H1 (cell line): Measurements from ENCODE around the gene UBE2D4. TPM values are rescaled to one million over a fixed set of nuclear protein-coding genes. Genes with fewer than 3 reads are reported as not detected.

Experiments
- CTCF ChIA-PET: fragments of 300-600 bp; sonication (Branson Sonifier 250); formaldehyde crosslinking; loops from one replicate; lab custom pipeline; 2021; ENCODE audit not compliant: partially characterized antibody; lab: Charles Lee
- POLR2A ChIA-PET: fragments of 300-600 bp; sonication (Branson Sonifier 250); formaldehyde crosslinking; loops from one replicate; lab custom pipeline; 2021; ENCODE audit warnings: inconsistent platforms; ENCODE audit not compliant: partially characterized antibody; lab: Charles Lee
- DNase-seq, 2 experiments: peaks; one replicate each; pipeline versions ENCODE4 v3.0.0 to v3.0.0-alpha.2; 2010 to 2022; ENCODE audit warnings: low spot score in 2 of 2, low read depth in 1 of 2, mixed read lengths in 1 of 2
- FAIRE-seq: peaks from 2 replicates; lab custom pipeline; 2011; peaks lifted over from hg19 to GRCh38; lab: Jason Lieb, UNC
- H2AFZ ChIP-seq: 2 replicates; pipeline ENCODE4 v1.8.1; 2012; ENCODE audit warnings: low read length, inconsistent platforms
- H2AK5ac ChIP-seq: 2 replicates; pipeline ENCODE4 v1.6.1; 2013; ENCODE audit warnings: low read depth, low read length
- H2BK120ac ChIP-seq: replicated peaks from 2 replicates; pipeline ENCODE3; 2013; ENCODE audit warnings: low read depth, low read length, inconsistent platforms
- H2BK12ac ChIP-seq: 2 replicates; pipeline ENCODE4 v1.6.1; 2013; ENCODE audit warnings: low read depth, low read length
- H2BK15ac ChIP-seq: 2 replicates; pipeline ENCODE4 v1.6.1; 2013; ENCODE audit warnings: low read length
- H2BK20ac ChIP-seq: 2 replicates; pipeline ENCODE4 v1.6.1; 2013; ENCODE audit warnings: low read length
- H2BK5ac ChIP-seq: 2 replicates; pipeline ENCODE4 v1.6.1; 2013; ENCODE audit warnings: low read depth, low read length
- H3K14ac ChIP-seq: 2 replicates; pipeline ENCODE4 v1.6.1; 2013; ENCODE audit warnings: inconsistent platforms; ENCODE audit not compliant: insufficient read length
- H3K18ac ChIP-seq: 2 replicates; pipeline ENCODE4 v1.6.1; 2013; ENCODE audit warnings: low read length; ENCODE audit errors: extremely low read depth
- H3K23ac ChIP-seq: 2 replicates; pipeline ENCODE4 v1.6.1; 2013; ENCODE audit warnings: inconsistent platforms; ENCODE audit not compliant: insufficient read length
- H3K23me2 ChIP-seq: 2 replicates; pipeline ENCODE4 v1.6.1; 2013; ENCODE audit warnings: low read depth, low read length
- H3K27ac ChIP-seq: 2 replicates; pipeline ENCODE4 v1.6.1; 2011; ENCODE audit warnings: low read depth, low read length, inconsistent platforms
- H3K27me3 ChIP-seq, 4 experiments: replicated peaks in 1 of 4; 1 replicate in 1 of 4; 2 replicates in 3 of 4; pipeline versions ENCODE4 v1.6.1 to v1.8.1; 2011 to 2013; ENCODE audit warnings: low read length in 3 of 4, mild to moderate bottlenecking in 3 of 4, inconsistent platforms in 2 of 4, mixed read lengths in 2 of 4, moderate library complexity in 1 of 4; ENCODE audit not compliant: control insufficient read depth in 3 of 4, insufficient read depth in 3 of 4; ENCODE audit errors: extremely low read depth in 1 of 4
- H3K36me3 ChIP-seq, 4 experiments: 2 replicates each; pipeline versions ENCODE4 v1.6.1 to v1.8.1; 2011 to 2013; ENCODE audit warnings: mild to moderate bottlenecking in 4 of 4, low read length in 3 of 4, moderate library complexity in 2 of 4, control low read depth in 1 of 4, inconsistent platforms in 1 of 4; ENCODE audit not compliant: insufficient read depth in 4 of 4, control insufficient read depth in 2 of 4
- H3K4ac ChIP-seq: replicated peaks from 2 replicates; pipeline ENCODE3; 2013; ENCODE audit warnings: low read length, low read depth, mixed read lengths, inconsistent platforms; ENCODE audit not compliant: insufficient read length
- H3K4me1 ChIP-seq, 4 experiments: replicated peaks in 1 of 4; 1 replicate in 1 of 4; 2 replicates in 3 of 4; pipeline versions ENCODE4 v1.6.1 to v1.8.1; 2011 to 2013; ENCODE audit warnings: low read length in 3 of 4, inconsistent platforms in 2 of 4, mixed read lengths in 1 of 4; ENCODE audit not compliant: insufficient read depth in 4 of 4, control insufficient read depth in 3 of 4
- H3K4me2 ChIP-seq, 2 experiments: 2 replicates each; pipeline versions ENCODE4 v1.6.1 to v1.8.1; 2011 to 2013; ENCODE audit warnings: low read depth in 2 of 2, low read length in 2 of 2, control low read depth in 1 of 2, inconsistent platforms in 1 of 2, mild to moderate bottlenecking in 1 of 2; ENCODE audit not compliant: insufficient read depth in 1 of 2
- H3K4me3 ChIP-seq, 4 experiments: fragments of 200-600, 300-600 bp in 1 of 4; sonication (generic), shearing (Covaris generic), sonication (Bioruptor Twin) in 1 of 4; 2 replicates each; pipeline versions ENCODE4 v1.5.1 to v1.8.1; 2011 to 2016; ENCODE audit warnings: low read length in 4 of 4, low read depth in 3 of 4, control low read depth in 2 of 4, inconsistent platforms in 2 of 4, mild to moderate bottlenecking in 2 of 4, mixed read lengths in 1 of 4, moderate library complexity in 1 of 4; ENCODE audit not compliant: insufficient read depth in 2 of 4; ENCODE audit errors: extremely low read depth in 1 of 4
- H3K56ac ChIP-seq: replicated peaks from 2 replicates; pipeline ENCODE3; 2013; ENCODE audit warnings: low read depth, mild to moderate bottlenecking, mixed read lengths, low read length, inconsistent platforms; ENCODE audit not compliant: insufficient read length
- H3K79me1 ChIP-seq: 2 replicates; pipeline ENCODE4 v1.6.1; 2013; ENCODE audit warnings: low read depth, low read length, control low read depth
- H3K79me2 ChIP-seq, 2 experiments: 2 replicates each; pipeline versions ENCODE4 v1.6.1 to v1.8.1; 2012 to 2013; ENCODE audit warnings: low read length in 2 of 2, mild to moderate bottlenecking in 2 of 2, inconsistent platforms in 1 of 2; ENCODE audit not compliant: insufficient read depth in 2 of 2, control insufficient read depth in 1 of 2
- H3K9ac ChIP-seq, 4 experiments: replicated peaks in 1 of 4; 1 replicate in 1 of 4; 2 replicates in 3 of 4; pipeline versions ENCODE4 v1.6.1 to v1.8.1; 2011 to 2013; ENCODE audit warnings: low read depth in 3 of 4, low read length in 3 of 4, control low read depth in 2 of 4, mild to moderate bottlenecking in 2 of 4, moderate library complexity in 2 of 4, inconsistent platforms in 1 of 4; ENCODE audit errors: extremely low read depth in 1 of 4
- H3K9me3 ChIP-seq, 2 experiments: 2 replicates each; pipeline versions ENCODE4 v1.6.1 to v1.8.1; 2012 to 2013; ENCODE audit warnings: mild to moderate bottlenecking in 2 of 2, moderate library complexity in 2 of 2, control low read depth in 1 of 2, inconsistent platforms in 1 of 2, low read depth in 1 of 2, low read length in 1 of 2, mixed read lengths in 1 of 2; ENCODE audit not compliant: insufficient read depth in 2 of 2
- H4K20me1 ChIP-seq, 2 experiments: replicated peaks in 1 of 2; 2 replicates each; pipeline versions ENCODE3 to v1.8.1; 2011 to 2013; ENCODE audit warnings: inconsistent platforms in 2 of 2, low read length in 2 of 2, mild to moderate bottlenecking in 1 of 2; ENCODE audit not compliant: insufficient read depth in 2 of 2, control insufficient read depth in 1 of 2
- H4K5ac ChIP-seq: 2 replicates; pipeline ENCODE4 v1.6.1; 2013; ENCODE audit warnings: low read length, low read depth, mixed read lengths, inconsistent platforms; ENCODE audit not compliant: insufficient read length
- H4K8ac ChIP-seq: 2 replicates; pipeline ENCODE4 v1.8.0; 2013; ENCODE audit warnings: mild to moderate bottlenecking, moderate library complexity, low read length, inconsistent platforms; ENCODE audit not compliant: insufficient read depth; ENCODE audit errors: extremely low read depth
- H4K91ac ChIP-seq: replicated peaks from 2 replicates; pipeline ENCODE3; 2013; ENCODE audit warnings: low read length, mixed read lengths, inconsistent platforms; ENCODE audit not compliant: insufficient read length
- ATF3 ChIP-seq: IDR thresholded peaks from 2 replicates; pipeline ENCODE4 v1.6.1; 2011; ENCODE audit warnings: low read depth, mild to moderate bottlenecking, low read length; ENCODE audit not compliant: insufficient read depth
- CHD1 ChIP-seq: IDR thresholded peaks from 2 replicates; pipeline ENCODE4 v1.6.1; 2012; ENCODE audit warnings: low read depth, low read length, improper control_type of control experiment
- EP300 ChIP-seq, 2 experiments: IDR thresholded peaks; 1 replicate in 1 of 2; 2 replicates in 1 of 2; pipeline ENCODE4 v1.6.1; 2011 to 2012; ENCODE audit warnings: low read depth in 2 of 2, low read length in 2 of 2, mild to moderate bottlenecking in 2 of 2, borderline replicate concordance in 1 of 2, inconsistent platforms in 1 of 2, moderate library complexity in 1 of 2
- EZH2 ChIP-seq: fragments of 200-600 bp; sonication (generic); IDR thresholded peaks from 2 replicates; pipeline ENCODE4 v1.7.1; 2012; ENCODE audit warnings: low read depth, mild to moderate bottlenecking, moderate library complexity, low read length, inconsistent platforms; ENCODE audit not compliant: severe bottlenecking
- FOSL1 ChIP-seq: IDR thresholded peaks from 2 replicates; pipeline ENCODE4 v1.6.1; 2011; ENCODE audit warnings: mild to moderate bottlenecking, low read depth, low read length, moderate library complexity; ENCODE audit not compliant: insufficient read depth
- KDM4A ChIP-seq: IDR thresholded peaks from one replicate; pipeline ENCODE4 v1.7.1; 2012; ENCODE audit warnings: low read depth, mild to moderate bottlenecking, moderate library complexity, low read length, inconsistent platforms; ENCODE audit not compliant: severe bottlenecking
- MAFK ChIP-seq: IDR thresholded peaks from 2 replicates; pipeline ENCODE4 v1.6.1; 2012; ENCODE audit warnings: low read depth, mild to moderate bottlenecking, improper control_type of control experiment, low read length
- RAD21 ChIP-seq, 2 experiments: IDR thresholded peaks in 1 of 2; conservative IDR thresholded peaks in 1 of 2; 2 replicates each; pipeline ENCODE4 v1.6.1; 2011; ENCODE audit warnings: low read depth in 2 of 2, low read length in 2 of 2, improper control_type of control experiment in 1 of 2, inconsistent platforms in 1 of 2, mild to moderate bottlenecking in 1 of 2, moderate library complexity in 1 of 2
- TAF1 ChIP-seq: IDR thresholded peaks from 2 replicates; pipeline ENCODE4 v1.6.1; 2011; ENCODE audit warnings: mild to moderate bottlenecking, low read depth, low read length
- TBP ChIP-seq: IDR thresholded peaks from 2 replicates; pipeline ENCODE4 v1.6.1; 2011; ENCODE audit warnings: low read depth, low read length, improper control_type of control experiment
- TCF12 ChIP-seq: IDR thresholded peaks from 2 replicates; pipeline ENCODE4 v1.6.1; 2011; ENCODE audit warnings: low read depth, mild to moderate bottlenecking, low read length
- TEAD4 ChIP-seq: IDR thresholded peaks from 2 replicates; pipeline ENCODE4 v1.6.1; 2012; ENCODE audit warnings: low read depth, low read length, inconsistent platforms, mixed read lengths
- WGBS, 2 experiments: shearing (Covaris generic) in 1 of 2; methylation state at CpG; one replicate each; pipeline versions ENCODE4 v1.1.6 to v1.1.7; 2013 to 2015; ENCODE audit warnings: low lambda C conversion rate in 2 of 2, mixed read lengths in 2 of 2, inconsistent platforms in 1 of 2, low coverage in 1 of 2, missing lambda C conversion rate in 1 of 2; ENCODE audit not compliant: insufficient replicate concordance in 2 of 2, insufficient coverage in 1 of 2, insufficient read length in 1 of 2; ENCODE audit errors: extremely low coverage in 1 of 2, missing lambda C conversion rate in 1 of 2; 5-methylcytosine and 5-hydroxymethylcytosine counted together
- polyA plus RNA-seq, 7 experiments: library from polyadenylated mRNA; depleted of rRNA in 3 of 7; stranded (reverse) in 5 of 7; unstranded in 2 of 7; fragments of >200 nt in 5 of 7; fragments of 200-250 nt in 2 of 7; gene quantifications; 1 replicate in 5 of 7; 2 replicates in 1 of 7; 4 replicates in 1 of 7; pipeline versions ENCODE4 v1.2.1 to v1.2.3, GENCODE V29; 2011 to 2013; ENCODE audit warnings: missing spikeins in 2 of 7, mixed read lengths in 2 of 7
- total RNA-seq: library from RNA; stranded (reverse); fragmentation: NEBNext Ultra II Directional; extraction: Animal tissue kit (Norgen Biotek cat#: 25700); gene quantifications from 2 replicates; pipeline ENCODE4 v1.2.1, GENCODE V29; 2021

Gene UBE2D4
- total and polyA plus RNA-seq, 2 of the 8 experiments (the other 6 are each of a cell fraction or from before 2014, with no cell fraction given), result 3.4 to 9.4 TPM

GRCh38 chr7:43954524-43955228 is 28.4 kb downstream of the UBE2D4 start:
- H2BK15ac ChIP-seq, result no peak overlapping the region
- peak; percentile 25 to 50 for DNase-seq
- H4K8ac ChIP-seq, result no peak overlapping the region
- CTCF ChIA-PET, result interaction anchor here (0.6 to 3.3 kb wide), 13 partner anchors 10 to 452 kb away, joined by 3 to 28 read pairs (median 3); no protein-coding TSS in a partner anchor
- no peak overlapping the region for H2BK20ac ChIP-seq
- no peak overlapping the region for H4K5ac ChIP-seq
- H3K36me3 ChIP-seq, result no peaks in the 10 kb centered on the region
- no peaks in the 10 kb centered on the region for H3K9me3 ChIP-seq
- H2BK12ac ChIP-seq, result no peak overlapping the region
- H3K4me2 ChIP-seq, result no peak overlapping the region
- no peaks in the 10 kb centered on the region for H3K79me1 ChIP-seq
- no peaks in the 10 kb centered on the region for H3K27me3 ChIP-seq
- no peak overlapping the region for H2BK5ac ChIP-seq
- H3K23ac ChIP-seq, result no peak overlapping the region
- no peak overlapping the region for H3K9ac ChIP-seq
- no peaks in the 10 kb centered on the region for H3K79me2 ChIP-seq
- H3K4me3 ChIP-seq, result no peak overlapping the region
- H3K4ac ChIP-seq, result no peak overlapping the region
- no peak overlapping the region for H3K27ac ChIP-seq
- no peaks in the 10 kb centered on the region for H4K20me1 ChIP-seq
- no peak overlapping the region for H2AFZ ChIP-seq
- no peak overlapping the region for H3K18ac ChIP-seq
- WGBS, 2 experiments, result 61% methylated on average over 3 of the region's 3 CpGs; no CpG with 5 or more reads in 1 of the 2 experiments
- no peak overlapping the region for H2AK5ac ChIP-seq
- H3K23me2 ChIP-seq, result no peaks in the 10 kb centered on the region
- H3K56ac ChIP-seq, result no peak overlapping the region
- no peak overlapping the region for H4K91ac ChIP-seq
- H3K14ac ChIP-seq, result no peak overlapping the region
- H3K4me1 ChIP-seq, result no peaks in the 10 kb centered on the region
- no peak overlapping the region for H2BK120ac ChIP-seq
- POLR2A ChIA-PET, result interaction anchor here (0.9 to 1.5 kb wide), 3 partner anchors 85 to 112 kb away, joined by 3 to 5 read pairs (median 3); partner anchors contain the start of gene MRPS24
- FAIRE-seq, result peak; percentile 78
- TF ChIP-seq EP300 (IDR thresholded peaks at IDR 0.05; ENCODE audit: borderline replicate concordance in 1 of 2, low read depth in 2 of 2, low read length in 2 of 2) (no peak), ATF3 (no peak), TEAD4 (no peak), KDM4A (no peak), TBP (no peak), TCF12 (no peak), CHD1 (no peak), EZH2 (no peak), MAFK (no peak), FOSL1 (no peak), RAD21 (IDR thresholded peaks at IDR 0.05 in 1 of 2, conservative IDR thresholded peaks at IDR 0.05 in 1 of 2; ENCODE audit: low read depth in 2 of 2, low read length in 2 of 2) (peak; percentile 83 to 88), TAF1 (no peak)
